SH-SY5Y (cell line): Measurements from ENCODE around the gene TMEM130.

ENCODE experiments used
- GATA2 ChIP-seq: IDR thresholded peaks from 2 replicates; pipeline ENCODE4 v1.6.1; 2011; ENCODE audit warnings: mild to moderate bottlenecking, low read depth, low read length
- GATA3 ChIP-seq: IDR thresholded peaks from 2 replicates; pipeline ENCODE4 v1.6.1; 2011; ENCODE audit warnings: low read depth, mild to moderate bottlenecking, low read length, moderate library complexity

DNA sequence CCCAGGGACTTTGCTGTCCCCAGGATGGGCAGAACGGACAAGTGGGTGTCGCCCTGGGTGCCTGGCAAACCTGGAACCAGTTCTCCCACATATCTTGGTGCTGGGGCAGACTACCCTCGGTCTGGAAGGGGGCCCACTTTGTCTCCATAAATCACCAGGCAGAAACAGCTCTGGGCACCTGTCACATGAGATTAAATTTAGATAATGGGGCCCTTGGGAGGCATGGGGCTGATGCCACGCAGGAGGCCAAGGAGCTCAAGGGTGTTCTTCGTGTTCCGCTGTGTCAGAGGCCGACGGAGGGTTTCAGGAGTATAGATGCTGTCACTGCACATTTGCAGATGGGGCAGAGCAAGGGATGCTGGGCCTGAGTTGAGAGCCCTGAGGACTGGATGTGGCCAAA lies 72.7 kb downstream of the TMEM130 start:
- TF ChIP-seq GATA2, result no peak
- TF ChIP-seq GATA3, result no peak
